GM19468 (cell line): Measurements from ENCODE around the gene ZNF609.
"Not testable (repeated sequence)": the region's sequence is repeated elsewhere in the genome, so short reads cannot be mapped to it uniquely, and the experiment has no call there.

Experiments used
- ATAC-seq: cut with Tn5 transposase; IDR thresholded peaks from one replicate; pipeline ENCODE4 v1.9.1; 2021; ENCODE audit warnings: mild to moderate bottlenecking, moderate library complexity, moderate number of reproducible peaks; ENCODE audit not compliant: unreplicated experiment; ENCODE audit errors: extremely low read depth

ZNF609 gene

GRCh38 chr15:64572856-64573255, 112.5 kb downstream of the ZNF609 start:
- ATAC-seq: no peak

- no peak for ATAC-seq
Observed at GRCh38 chr15:64574301-64575017, 114.1 kb downstream of the ZNF609 start.

DNA sequence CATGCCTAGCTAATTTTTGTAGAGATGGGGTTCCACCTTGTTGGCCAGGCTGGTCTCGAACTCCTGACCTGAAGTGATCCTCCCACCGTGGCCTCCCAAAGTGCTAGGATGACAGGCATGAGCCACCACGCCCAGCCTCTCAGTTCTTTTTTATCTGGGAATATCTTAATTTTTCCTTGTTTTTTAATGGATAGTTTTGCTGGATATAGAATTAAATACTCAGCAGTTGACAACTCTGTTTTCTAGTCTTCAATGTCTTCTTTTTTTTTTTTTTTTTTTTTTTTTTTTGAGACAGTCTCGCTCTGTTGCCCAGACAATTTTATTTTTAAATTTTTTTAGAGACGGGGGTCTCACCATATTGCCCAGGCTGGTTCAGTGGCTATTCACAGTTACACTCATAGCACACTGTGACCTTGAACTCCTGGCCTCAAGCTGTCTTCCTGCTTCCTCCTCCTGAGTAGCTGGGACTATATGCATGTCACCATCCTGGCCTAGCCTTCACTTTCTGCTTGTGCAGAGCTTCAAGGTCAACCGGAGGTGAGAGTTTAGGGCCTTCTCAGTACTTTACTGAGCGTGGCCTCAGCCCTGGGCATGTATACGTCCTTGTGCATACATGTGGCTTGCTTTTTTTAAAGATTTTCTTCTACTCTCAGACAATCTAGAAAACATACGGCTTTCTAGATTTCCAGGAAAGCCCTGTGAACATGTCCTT, 120.5 kb downstream of the ZNF609 start:
- no peak for ATAC-seq

DNA sequence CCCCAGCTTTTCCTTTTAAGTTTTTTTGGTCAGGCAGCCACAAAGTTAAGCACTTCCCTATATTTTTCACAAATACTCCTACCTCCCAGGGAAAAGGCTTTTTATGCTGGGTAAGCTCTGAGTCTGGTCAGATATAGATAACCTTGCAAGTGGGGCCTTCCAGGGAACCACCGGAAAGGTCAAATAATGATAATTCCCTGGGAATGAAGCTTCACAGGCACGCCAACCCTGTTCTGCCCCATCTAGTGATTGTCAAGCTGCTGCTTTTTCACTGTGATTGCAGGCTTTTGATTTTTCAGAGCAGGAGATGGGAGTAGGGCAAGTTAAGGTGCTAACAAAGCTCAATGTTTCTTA, 121.0 kb downstream of the ZNF609 start:
- no peak for ATAC-seq

DNA sequence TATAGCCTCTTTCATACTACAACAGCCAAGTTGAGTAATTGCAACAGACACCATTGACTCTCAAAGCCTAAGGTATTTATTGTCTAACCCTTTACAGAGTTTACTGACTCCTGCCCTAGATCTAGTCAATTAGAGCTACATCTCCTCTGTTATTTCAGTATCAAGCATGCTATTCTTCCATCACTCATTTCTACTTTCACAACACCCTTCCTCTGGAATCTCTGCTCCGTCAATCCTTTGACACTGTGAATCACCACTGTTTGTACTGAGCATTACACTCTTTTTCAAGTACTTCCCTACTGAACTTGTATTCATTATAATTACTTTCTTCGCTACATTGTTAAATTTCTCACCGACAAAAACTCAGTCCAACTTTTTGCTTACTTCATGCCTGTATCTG, 121.8 kb downstream of the ZNF609 start:
- ATAC-seq: no peak

- ATAC-seq: no peak
Observed at GRCh38 chr15:64583519-64583918, 123.1 kb downstream of the ZNF609 start.

DNA sequence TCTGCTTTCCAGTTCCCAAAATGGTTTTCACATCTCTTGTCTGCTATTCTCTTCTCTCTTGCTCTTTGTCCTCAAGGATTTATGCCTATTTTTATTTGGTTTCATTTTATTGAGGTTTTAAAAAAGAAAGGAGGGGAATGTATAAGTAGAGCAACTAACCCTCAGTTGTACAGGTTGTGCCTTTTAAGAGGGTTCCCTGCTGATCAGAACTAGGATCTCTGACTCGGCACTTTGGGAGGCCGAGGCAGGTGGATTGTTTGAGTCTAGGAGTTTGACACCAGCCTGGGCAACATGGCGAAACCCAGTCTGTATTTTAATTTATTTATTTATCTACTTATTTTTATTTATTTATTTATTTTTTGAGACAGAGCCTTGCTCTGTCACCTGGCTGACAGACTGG, 123.6 kb downstream of the ZNF609 start:
- ATAC-seq: no peak

GRCh38 chr15:64586259-64586870, 126.0 kb downstream of the ZNF609 start:
- ATAC-seq: no peak

- ATAC-seq: no peak
Observed at GRCh38 chr15:64586984-64587383, 126.6 kb downstream of the ZNF609 start.

DNA sequence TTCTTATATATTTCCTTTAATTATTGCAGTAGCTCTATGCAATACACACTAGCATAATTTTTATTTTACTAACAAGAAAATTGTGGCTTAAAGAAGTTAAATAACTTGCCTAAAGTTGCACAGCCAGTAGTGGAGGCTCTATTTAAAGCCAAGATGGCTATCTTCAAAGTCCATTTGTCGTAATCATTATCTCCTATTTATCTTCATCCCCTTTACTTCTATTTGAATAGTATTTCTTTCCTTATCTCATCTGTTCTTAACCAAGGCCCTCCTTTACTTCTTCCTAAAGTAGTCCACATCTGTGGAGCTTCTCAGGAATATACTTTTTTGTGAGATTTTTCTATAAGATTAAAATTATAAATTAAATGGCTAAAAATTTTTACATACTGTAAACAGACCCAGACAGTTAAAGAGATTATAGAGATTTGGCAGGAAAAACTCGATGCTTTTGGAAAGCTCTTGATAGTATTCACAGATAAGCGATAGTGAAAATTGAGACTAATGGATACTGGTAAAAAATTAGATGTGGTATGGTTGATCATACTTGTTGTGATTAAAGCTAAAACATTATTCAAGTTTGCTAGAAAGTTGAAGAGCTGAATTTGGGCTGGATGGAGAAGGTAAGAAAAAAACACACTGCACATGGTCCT, 129.2 kb downstream of the ZNF609 start:
- no peak for ATAC-seq

- ATAC-seq: not testable (repeated sequence)
Observed at GRCh38 chr15:64592845-64593244, 132.5 kb downstream of the ZNF609 start.

- ATAC-seq: no peak
Observed at GRCh38 chr15:64596701-64597476, 136.5 kb downstream of the ZNF609 start.

DNA sequence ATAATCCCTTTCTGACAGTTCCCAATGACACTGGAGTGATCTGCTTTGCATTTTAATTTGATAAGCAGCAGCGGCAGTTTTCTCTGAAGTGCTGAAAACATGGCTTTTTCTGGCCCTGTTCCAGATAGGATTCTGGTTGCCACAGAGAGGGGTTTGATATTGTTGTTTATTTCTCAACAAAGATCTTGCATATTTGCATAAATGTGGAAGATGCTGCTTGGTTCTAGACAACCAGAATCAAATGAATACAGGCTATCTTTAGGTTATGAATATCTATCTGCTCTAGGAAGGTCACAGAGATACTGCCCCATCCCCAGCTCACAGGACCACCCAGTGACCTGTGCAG, 137.1 kb downstream of the ZNF609 start:
- no peak for ATAC-seq

- no peak for ATAC-seq
Observed at GRCh38 chr15:64599226-64599625, 138.8 kb downstream of the ZNF609 start.

- ATAC-seq: no peak
Observed at GRCh38 chr15:64599716-64600115, 139.3 kb downstream of the ZNF609 start.

- no peak for ATAC-seq
Observed at GRCh38 chr15:64600794-64601193, 140.4 kb downstream of the ZNF609 start.

DNA sequence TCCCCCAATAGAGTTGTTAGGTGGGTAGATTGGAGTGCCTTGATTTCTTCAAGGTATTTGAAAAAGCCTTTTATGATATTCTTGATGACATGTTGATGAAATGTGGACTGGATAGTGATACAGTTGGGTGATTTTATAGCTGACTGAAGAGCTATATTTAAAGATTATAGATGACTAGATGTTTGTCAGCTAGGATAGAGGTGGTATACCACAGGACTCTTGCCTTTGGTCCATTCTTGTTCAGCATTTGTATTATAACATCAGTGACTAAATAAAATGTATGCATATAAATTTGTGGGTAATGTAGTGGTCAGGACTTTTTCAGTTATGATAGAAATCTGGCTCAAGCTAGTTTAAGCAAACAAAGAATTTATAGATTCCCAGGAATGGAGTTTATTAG, 143.9 kb downstream of the ZNF609 start:
- no peak for ATAC-seq

- ATAC-seq: not testable (repeated sequence)
Observed at GRCh38 chr15:64607416-64607815, 147.0 kb downstream of the ZNF609 start.

DNA sequence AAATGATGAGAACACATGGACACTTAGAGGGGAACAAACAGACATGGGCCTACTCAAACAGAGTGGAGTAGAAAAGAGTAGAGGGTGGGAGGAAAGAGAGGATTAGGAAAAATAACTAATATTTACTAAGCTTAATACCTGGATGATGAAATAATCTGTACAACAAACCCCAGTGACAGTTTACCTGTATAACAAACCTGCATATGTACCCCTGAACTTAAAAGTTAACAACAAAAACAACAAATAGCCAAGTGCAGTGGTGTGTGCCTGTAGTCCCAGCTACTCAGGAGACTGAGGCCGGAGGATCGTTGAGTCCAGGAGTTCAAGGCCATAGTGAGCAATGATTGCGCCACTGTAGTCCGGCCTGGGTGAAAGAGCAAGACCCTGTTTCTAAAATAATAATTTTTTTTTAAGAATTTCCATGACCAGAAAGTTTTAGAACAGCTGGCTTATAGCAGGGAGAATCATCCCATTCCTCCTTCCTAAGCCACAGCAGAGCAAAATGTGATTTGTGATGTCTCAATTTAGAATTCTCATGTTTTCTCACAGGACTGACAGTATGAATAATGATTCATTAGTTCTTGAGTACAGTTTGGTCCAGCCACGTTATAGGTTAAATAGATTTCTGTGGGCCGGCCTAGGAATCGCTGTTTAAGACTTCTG, 150.0 kb downstream of the ZNF609 start:
- no peak for ATAC-seq
